22Rv1 (cell line): Measurements from ENCODE around the gene SERPINE3.

ENCODE experiments used
- CTCF ChIP-seq: fragments of 450-650 bp; IDR thresholded peaks from 2 replicates; pipeline ENCODE4 v1.5.1; 2017; ENCODE audit warnings: mild to moderate bottlenecking
- ZFX ChIP-seq: fragments of 450-650 bp; IDR thresholded peaks from 2 replicates; pipeline ENCODE4 v1.6.1; 2017; ENCODE audit warnings: antibody characterized with exemption, borderline replicate concordance

GRCh38 chr13:51339952-51340732 lies 651 bp downstream of the SERPINE3 start:
- no peak for TF ChIP-seq CTCF
- TF ChIP-seq ZFX: no peak
